GM18519 (cell line): ENCODE results near the gene PFDN6.

ENCODE experiments used
- ATAC-seq: cut with Tn5 transposase; IDR thresholded peaks from one replicate; pipeline ENCODE4 v1.9.1; 2021; ENCODE audit warnings: mild to moderate bottlenecking, moderate library complexity; ENCODE audit not compliant: unreplicated experiment, low FRiP score

PFDN6 gene

GRCh38 chr6:33314943-33315792, 25.8 kb downstream of the PFDN6 start:
- no peak for ATAC-seq

GRCh38 chr6:33315793-33316602, 26.6 kb downstream of the PFDN6 start:
- ATAC-seq, result no peak

- ATAC-seq, result no peak
These were observed 27.4 kb downstream of the PFDN6 start for GRCh38 chr6:33316603-33317418.

- ATAC-seq, result no peak
These were observed 27.9 kb downstream of the PFDN6 start for GRCh38 chr6:33317419-33317668.

GRCh38 chr6:33317669-33318425, 28.4 kb downstream of the PFDN6 start, which contains the start of gene ZBTB22:
Gene ZBTB22 (minus strand): TSS chr6:33317744. CDS start chr6:33316916, 828 bp downstream.
- ATAC-seq, result no peak

- no peak for ATAC-seq
These were observed 29.1 kb downstream of the PFDN6 start for GRCh38 chr6:33318426-33319073.

GRCh38 chr6:33319939-33320314, 30.5 kb downstream of the PFDN6 start:
- no peak for ATAC-seq

GRCh38 chr6:33320315-33321181, 31.1 kb downstream of the PFDN6 start:
- no peak for ATAC-seq

- ATAC-seq, result no peak
These were observed 31.8 kb downstream of the PFDN6 start for GRCh38 chr6:33321227-33321626.

GRCh38 chr6:33323623-33323948, 34.2 kb downstream of the PFDN6 start:
- ATAC-seq, result no peak

GRCh38 chr6:33324125-33324524, 34.7 kb downstream of the PFDN6 start:
- ATAC-seq, result no peak

- ATAC-seq, result no peak
These were observed 39.7 kb downstream of the PFDN6 start for GRCh38 chr6:33329058-33329457.

- no peak for ATAC-seq
These were observed 41.3 kb downstream of the PFDN6 start for GRCh38 chr6:33330736-33331135.

GRCh38 chr6:33333666-33334065, 44.3 kb downstream of the PFDN6 start:
- no peak for ATAC-seq

- ATAC-seq, result no peak
These were observed 46.5 kb downstream of the PFDN6 start for GRCh38 chr6:33335916-33336315.

GRCh38 chr6:33336495-33336894, 47.1 kb downstream of the PFDN6 start:
- ATAC-seq, result no peak

GRCh38 chr6:33339193-33339592, 49.8 kb downstream of the PFDN6 start:
- no peak for ATAC-seq
